ENCODE data around the gene ZMYM3. TPM values are rescaled to one million over a fixed set of nuclear protein-coding genes. Genes with fewer than 3 reads are reported as not detected.
A peak's percentile ranks its signal among the peaks of the same experiment; 100 is the strongest.
"Not testable (repeated sequence)": the region's sequence is repeated elsewhere in the genome, so short reads cannot be mapped to it uniquely, and the experiment has no call there.

Gene ZMYM3
- total and polyA plus RNA-seq, 9 of the 15 experiments (the other 6 are each of a cell fraction or from before 2014, with no cell fraction given) = 4.3 to 36.3 (median 16.8) TPM

DNA sequence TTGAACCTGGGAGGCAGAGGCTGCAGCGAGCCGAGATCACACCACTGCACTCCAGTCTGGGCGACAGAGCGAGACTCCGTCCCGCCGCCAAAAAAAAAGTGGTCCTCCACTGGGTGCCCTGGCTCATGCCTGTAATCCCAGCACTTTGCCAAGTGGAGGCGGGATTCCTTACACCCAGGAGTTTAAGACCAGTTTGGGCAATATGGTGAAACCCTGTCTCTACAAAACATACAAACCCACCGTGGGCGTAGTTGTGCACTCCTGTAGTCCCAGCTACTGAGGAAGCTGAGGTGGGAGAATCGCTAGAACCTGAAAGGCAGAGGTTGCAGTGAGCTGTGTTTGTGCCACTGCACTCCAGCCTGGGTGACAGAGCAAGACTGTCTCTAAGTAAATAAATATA is 27.4 kb upstream of the ZMYM3 start:
- Histone ChIP-seq H4K20me1 (replicated peaks; ENCODE audit: control insufficient read depth, insufficient read depth, low read length) (peaks cover 19% of the 10 kb centered on the region; the same call in 1 of the 2 replicates), H3K36me3 (ENCODE audit: control insufficient read depth, insufficient read depth, low read length) (peaks cover 15% of the 10 kb centered on the region), H3K79me2 (ENCODE audit: control insufficient read depth, insufficient read depth, low read length) (peaks cover 29% of the 10 kb centered on the region)
- H3K9me1 ChIP-seq (ENCODE audit: control insufficient read depth, insufficient read depth, low read length); DNase-seq (ENCODE audit: extremely low read depth in 1 of 4, low spot score in 3 of 4); H2AFZ ChIP-seq (ENCODE audit: low read depth, low read length); FAIRE-seq; H3K4me1 ChIP-seq (replicated peaks in 1 of 2; ENCODE audit: control insufficient read depth in 2 of 2, insufficient read depth in 2 of 2, low read length in 2 of 2); H3K27me3 ChIP-seq (ENCODE audit: control insufficient read depth in 2 of 2, insufficient read depth in 2 of 2, low read length in 2 of 2); H3K9ac ChIP-seq (ENCODE audit: insufficient read depth in 1 of 2, low read depth in 2 of 2, low read length in 2 of 2); H3K9me3 ChIP-seq (replicated peaks; ENCODE audit: control insufficient read depth, insufficient read depth, low read depth, low read length); in situ Hi-C loops (cut with MboI); POLR2A ChIA-PET; ATAC-seq; H3K4me2 ChIP-seq (ENCODE audit: insufficient read depth, low read length); H3K27ac ChIP-seq (ENCODE audit: extremely low read depth, low read depth, low read length); CTCF ChIA-PET (ENCODE audit: low intra/inter-chr PET ratio); H3K4me3 ChIP-seq; BruUV-seq (replicated peaks): not testable (repeated sequence)
- 80% methylated on average over 4 of the region's 11 CpGs for WGBS (ENCODE audit: insufficient coverage, low coverage, missing lambda C conversion rate)
- intact Hi-C loops (cut with micrococcal nuclease) = loop anchor here (5.0 kb wide), 1 partner anchor 86 kb away; the partner anchor contains the start of gene TAF1
- TF ChIP-seq, protein P1, sequence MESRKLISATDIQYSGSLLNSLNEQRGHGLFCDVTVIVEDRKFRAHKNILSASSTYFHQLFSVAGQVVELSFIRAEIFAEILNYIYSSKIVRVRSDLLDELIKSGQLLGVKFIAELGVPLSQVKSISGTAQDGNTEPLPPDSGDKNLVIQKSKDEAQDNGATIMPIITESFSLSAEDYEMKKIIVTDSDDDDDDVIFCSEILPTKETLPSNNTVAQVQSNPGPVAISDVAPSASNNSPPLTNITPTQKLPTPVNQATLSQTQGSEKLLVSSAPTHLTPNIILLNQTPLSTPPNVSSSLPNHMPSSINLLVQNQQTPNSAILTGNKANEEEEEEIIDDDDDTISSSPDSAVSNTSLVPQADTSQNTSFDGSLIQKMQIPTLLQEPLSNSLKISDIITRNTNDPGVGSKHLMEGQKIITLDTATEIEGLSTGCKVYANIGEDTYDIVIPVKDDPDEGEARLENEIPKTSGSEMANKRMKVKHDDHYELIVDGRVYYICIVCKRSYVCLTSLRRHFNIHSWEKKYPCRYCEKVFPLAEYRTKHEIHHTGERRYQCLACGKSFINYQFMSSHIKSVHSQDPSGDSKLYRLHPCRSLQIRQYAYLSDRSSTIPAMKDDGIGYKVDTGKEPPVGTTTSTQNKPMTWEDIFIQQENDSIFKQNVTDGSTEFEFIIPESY (CRISPR knock-in tag; IDR thresholded peaks at IDR 0.05) = peak; percentile 55

DNA sequence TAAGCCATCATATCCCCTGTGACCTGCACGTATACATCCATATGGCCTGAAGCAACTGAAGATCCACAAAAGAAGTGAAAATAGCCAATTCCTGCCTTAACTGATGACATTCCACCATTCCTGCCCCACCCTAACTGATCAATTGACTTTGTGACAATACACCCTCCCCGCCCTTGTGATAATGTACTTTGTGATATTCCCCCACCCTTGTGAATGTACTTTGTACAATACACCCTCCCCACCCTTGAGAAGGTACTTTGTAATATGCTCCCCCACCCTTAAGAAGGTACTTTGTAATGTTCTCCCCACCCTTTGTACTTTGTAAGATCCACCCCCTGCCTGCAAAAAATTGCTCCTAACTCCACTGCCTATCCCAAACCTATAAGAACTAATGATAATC is 18.4 kb upstream of the ZMYM3 start:
- H3K27ac ChIP-seq (ENCODE audit: extremely low read depth, low read depth, low read length); intact Hi-C loops (cut with micrococcal nuclease); H3K4me3 ChIP-seq; H3K9me3 ChIP-seq (replicated peaks; ENCODE audit: control insufficient read depth, insufficient read depth, low read depth, low read length); ATAC-seq; CTCF ChIA-PET (ENCODE audit: low intra/inter-chr PET ratio); H3K4me1 ChIP-seq (replicated peaks in 1 of 2; ENCODE audit: control insufficient read depth in 2 of 2, insufficient read depth in 2 of 2, low read length in 2 of 2); FAIRE-seq; H3K9me1 ChIP-seq (ENCODE audit: control insufficient read depth, insufficient read depth, low read length); H3K27me3 ChIP-seq (ENCODE audit: control insufficient read depth in 2 of 2, insufficient read depth in 2 of 2, low read length in 2 of 2); in situ Hi-C loops (cut with MboI); H3K9ac ChIP-seq (ENCODE audit: insufficient read depth in 1 of 2, low read depth in 2 of 2, low read length in 2 of 2); H2AFZ ChIP-seq (ENCODE audit: low read depth, low read length); H3K36me3 ChIP-seq (ENCODE audit: control insufficient read depth, insufficient read depth, low read length); DNase-seq (ENCODE audit: extremely low read depth in 1 of 4, low spot score in 3 of 4); H3K79me2 ChIP-seq (ENCODE audit: control insufficient read depth, insufficient read depth, low read length); H4K20me1 ChIP-seq (replicated peaks; ENCODE audit: control insufficient read depth, insufficient read depth, low read length); H3K4me2 ChIP-seq (ENCODE audit: insufficient read depth, low read length); BruUV-seq (replicated peaks); POLR2A ChIA-PET: not testable (repeated sequence)
- 18% methylated on average over 1 of the region's 2 CpGs for WGBS (ENCODE audit: insufficient coverage, low coverage, missing lambda C conversion rate)
- peak in 1 of 2 experiments; percentile 46; a peak in 1 of 3 replicates for TF ChIP-seq CBX3 (IDR thresholded peaks at IDR 0.05; ENCODE audit: borderline replicate concordance in 1 of 2, low read length in 2 of 2)
- 0 out of 2 replicates have a peak, but pooled peaks have one; percentile 27 for TF ChIP-seq CBX5 (IDR thresholded peaks at IDR 0.05; ENCODE audit: borderline replicate concordance, low read depth)
- peak; percentile 97 for TF ChIP-seq ZNF57 (CRISPR knock-in tag; IDR thresholded peaks at IDR 0.05)

Measured in K562 (cell line).